Kidney epithelial cell (primary cell): ENCODE data around the gene FOXD2. TPM values are rescaled to one million over a fixed set of nuclear protein-coding genes. Genes with fewer than 3 reads are reported as not detected.

Experiments used
- DNase-seq: peaks from one replicate; pipeline ENCODE4 v3.0.0-alpha.2; 2010; ENCODE audit warnings: low read depth
- H3K27me3 ChIP-seq: 2 replicates; pipeline ENCODE4 v1.6.0; 2011; ENCODE audit warnings: low read length; ENCODE audit not compliant: control insufficient read depth, insufficient read depth
- H3K36me3 ChIP-seq: 2 replicates; pipeline ENCODE4 v1.5.1; 2011; ENCODE audit warnings: low read length; ENCODE audit not compliant: control insufficient read depth, insufficient read depth
- H3K4me3 ChIP-seq: 2 replicates; pipeline ENCODE4 v1.5.1; 2011; ENCODE audit warnings: low read depth, mild to moderate bottlenecking, control low read depth, low read length
- total RNA-seq: library from RNA; depleted of rRNA; stranded (reverse); fragments of >200 nt; gene quantifications from 2 replicates; pipeline ENCODE4 v1.2.3, GENCODE V29; 2015
- TF ChIP-seq, protein P1 (sequence below): IDR thresholded peaks from 2 replicates; pipeline ENCODE4 v1.5.1; 2011; ENCODE audit warnings: mild to moderate bottlenecking, moderate library complexity, low read length, control low read depth, inconsistent platforms; ENCODE audit not compliant: insufficient read depth, poor library complexity, severe bottlenecking

FOXD2 gene
- total RNA-seq, 1 donor from 2014 or later = 0.21 TPM

DNA sequence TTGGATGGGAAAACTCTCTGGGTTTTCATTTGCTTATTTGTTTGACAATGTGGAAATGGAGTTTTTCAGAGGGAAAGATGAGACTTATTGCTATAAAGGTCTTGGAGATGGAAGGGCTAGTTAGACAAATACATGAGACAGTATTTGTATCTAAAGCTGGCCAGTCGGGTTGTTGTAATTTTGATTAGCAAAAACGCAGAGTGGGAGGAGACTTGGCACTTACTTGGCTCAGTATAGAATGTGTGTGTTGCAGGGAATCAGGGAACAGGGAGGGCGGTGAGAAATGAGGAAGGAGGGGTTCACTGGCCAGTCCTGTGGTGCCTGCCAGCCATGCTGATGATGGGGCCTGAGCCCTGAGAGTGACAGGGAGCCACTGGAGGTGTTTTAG lies 27.8 kb upstream of the FOXD2 start:
- Histone ChIP-seq H3K27me3 (peaks cover 2% of the 10 kb centered on the region), H3K4me3 (no peak overlapping the region), H3K36me3 (no peaks in the 10 kb centered on the region)
- no peak for DNase-seq
- TF ChIP-seq, protein P1, sequence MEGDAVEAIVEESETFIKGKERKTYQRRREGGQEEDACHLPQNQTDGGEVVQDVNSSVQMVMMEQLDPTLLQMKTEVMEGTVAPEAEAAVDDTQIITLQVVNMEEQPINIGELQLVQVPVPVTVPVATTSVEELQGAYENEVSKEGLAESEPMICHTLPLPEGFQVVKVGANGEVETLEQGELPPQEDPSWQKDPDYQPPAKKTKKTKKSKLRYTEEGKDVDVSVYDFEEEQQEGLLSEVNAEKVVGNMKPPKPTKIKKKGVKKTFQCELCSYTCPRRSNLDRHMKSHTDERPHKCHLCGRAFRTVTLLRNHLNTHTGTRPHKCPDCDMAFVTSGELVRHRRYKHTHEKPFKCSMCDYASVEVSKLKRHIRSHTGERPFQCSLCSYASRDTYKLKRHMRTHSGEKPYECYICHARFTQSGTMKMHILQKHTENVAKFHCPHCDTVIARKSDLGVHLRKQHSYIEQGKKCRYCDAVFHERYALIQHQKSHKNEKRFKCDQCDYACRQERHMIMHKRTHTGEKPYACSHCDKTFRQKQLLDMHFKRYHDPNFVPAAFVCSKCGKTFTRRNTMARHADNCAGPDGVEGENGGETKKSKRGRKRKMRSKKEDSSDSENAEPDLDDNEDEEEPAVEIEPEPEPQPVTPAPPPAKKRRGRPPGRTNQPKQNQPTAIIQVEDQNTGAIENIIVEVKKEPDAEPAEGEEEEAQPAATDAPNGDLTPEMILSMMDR = no peak

DNA sequence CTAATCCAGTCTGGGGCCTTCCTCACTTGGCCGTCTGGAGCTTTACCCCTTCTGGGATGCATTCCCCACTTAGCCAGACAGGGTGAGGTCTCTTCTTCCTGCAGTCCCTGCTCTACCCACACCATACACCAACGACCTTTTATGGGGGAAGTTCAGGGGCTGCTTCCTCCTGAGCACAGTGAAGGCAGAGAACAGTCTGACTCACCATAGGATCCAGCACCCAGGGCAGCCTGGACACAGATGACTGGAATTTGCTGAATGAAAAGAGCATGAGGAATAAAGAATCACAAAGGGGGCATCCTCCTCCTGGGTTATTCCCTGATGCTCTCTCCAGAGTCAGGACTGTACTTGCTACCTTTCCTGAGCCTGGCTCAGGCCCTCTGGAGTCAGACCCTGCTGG lies 26.4 kb upstream of the FOXD2 start:
- Histone ChIP-seq H3K4me3 (no peak overlapping the region), H3K27me3 (peaks cover 13% of the 10 kb centered on the region), H3K36me3 (no peaks in the 10 kb centered on the region)
- DNase-seq = no peak
- TF ChIP-seq, protein P1 = no peak

DNA sequence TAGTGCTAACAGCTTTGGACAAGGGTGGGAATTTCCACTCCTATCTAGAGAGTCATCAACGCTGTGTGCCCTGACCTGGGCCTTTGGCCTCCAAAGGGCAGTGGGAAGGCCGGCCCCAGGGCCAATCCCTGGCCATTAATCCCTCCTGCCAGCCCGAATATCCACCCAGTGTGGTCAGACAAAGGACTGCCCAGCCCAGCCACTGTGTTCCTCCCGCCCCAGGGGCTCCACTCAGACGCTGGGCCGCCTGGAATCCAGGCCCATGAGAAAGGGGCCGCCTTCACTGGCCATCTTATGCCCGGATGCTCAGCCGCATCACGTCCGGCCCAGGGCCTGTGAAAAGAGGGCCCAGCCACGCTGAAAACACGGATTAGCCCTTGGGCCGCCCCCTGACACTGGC lies 25.4 kb upstream of the FOXD2 start:
- H3K27me3 ChIP-seq = peaks cover 20% of the 10 kb centered on the region
- TF ChIP-seq, protein P1 = no peak
- no peak overlapping the region for H3K4me3 ChIP-seq
- H3K36me3 ChIP-seq = no peaks in the 10 kb centered on the region
- no peak for DNase-seq

GRCh38 chr1:47415728-47416318 lies 22.0 kb upstream of the FOXD2 start, which contains the start of gene FOXE3:
Gene FOXE3, plus strand, starts transcription at chr1:47416285. Its CDS starts 31 bp downstream, at chr1:47416316.
- TF ChIP-seq, protein P1 = no peak
- Histone ChIP-seq H3K4me3 (peak within 1 kb of the TSS; percentile 21), H3K36me3 (no peaks in the 10 kb centered on the region), H3K27me3 (peaks cover 33% of the 10 kb centered on the region)
- DNase-seq = no peak

GRCh38 chr1:47416319-47417169 lies 21.3 kb upstream of the FOXD2 start:
- H3K4me3 ChIP-seq = peak overlapping the region; percentile 21
- H3K27me3 ChIP-seq = peaks cover 33% of the 10 kb centered on the region
- no peak for DNase-seq
- TF ChIP-seq, protein P1 = no peak
- no peaks in the 10 kb centered on the region for H3K36me3 ChIP-seq
